GM04504 (cell line): ENCODE measurements around the gene MED4.

ENCODE experiments used
- DNase-seq: peaks from one replicate; pipeline ENCODE4 v3.0.0-alpha.2; 2012; ENCODE audit warnings: low read depth

MED4 gene

GRCh38 chr13:48094781-48095502 lies at the start of gene MED4:
MED4 (minus strand) TSS chr13:48095104; CDS start chr13:48095078, 26 bp downstream.
- DNase-seq, result peak; percentile 89

- DNase-seq, result no peak
Measured at GRCh38 chr13:48144413-48145035, 49.6 kb upstream of the MED4 start.

- no peak for DNase-seq
Measured at GRCh38 chr13:48142436-48142835, 47.5 kb upstream of the MED4 start.

GRCh38 chr13:48138270-48138669 lies 43.4 kb upstream of the MED4 start:
- no peak for DNase-seq

- no peak for DNase-seq
Measured at GRCh38 chr13:48132961-48133360, 38.1 kb upstream of the MED4 start.

GRCh38 chr13:48131533-48131932 lies 36.6 kb upstream of the MED4 start:
- DNase-seq, result no peak

- DNase-seq, result peak; percentile 40
Measured at GRCh38 chr13:48126944-48127830, 32.3 kb upstream of the MED4 start.

GRCh38 chr13:48125794-48126228 lies 30.9 kb upstream of the MED4 start:
- no peak for DNase-seq

- no peak for DNase-seq
Measured at GRCh38 chr13:48123812-48124211, 28.9 kb upstream of the MED4 start.

- DNase-seq, result no peak
Measured at GRCh38 chr13:48121733-48122132, 26.8 kb upstream of the MED4 start.

GRCh38 chr13:48120241-48120640 lies 25.3 kb upstream of the MED4 start:
- no peak for DNase-seq

GRCh38 chr13:48118030-48118429 lies 23.1 kb upstream of the MED4 start:
- no peak for DNase-seq

GRCh38 chr13:48116808-48117207 lies 21.9 kb upstream of the MED4 start:
- DNase-seq, result no peak

GRCh38 chr13:48113756-48114130 lies 18.8 kb upstream of the MED4 start:
- DNase-seq, result no peak

GRCh38 chr13:48112896-48113755 lies 18.2 kb upstream of the MED4 start:
- no peak for DNase-seq

- no peak for DNase-seq
Measured at GRCh38 chr13:48110931-48111721, 16.2 kb upstream of the MED4 start.

GRCh38 chr13:48110132-48110868 lies 15.4 kb upstream of the MED4 start:
- DNase-seq, result no peak

- no peak for DNase-seq
Measured at GRCh38 chr13:48108106-48108505, 13.2 kb upstream of the MED4 start.

GRCh38 chr13:48097793-48098192 lies 2.9 kb upstream of the MED4 start:
- DNase-seq, result no peak

- no peak for DNase-seq
Measured at GRCh38 chr13:48096670-48097069, 1.8 kb upstream of the MED4 start.
